ENCODE data around the gene EHMT1.

DNA sequence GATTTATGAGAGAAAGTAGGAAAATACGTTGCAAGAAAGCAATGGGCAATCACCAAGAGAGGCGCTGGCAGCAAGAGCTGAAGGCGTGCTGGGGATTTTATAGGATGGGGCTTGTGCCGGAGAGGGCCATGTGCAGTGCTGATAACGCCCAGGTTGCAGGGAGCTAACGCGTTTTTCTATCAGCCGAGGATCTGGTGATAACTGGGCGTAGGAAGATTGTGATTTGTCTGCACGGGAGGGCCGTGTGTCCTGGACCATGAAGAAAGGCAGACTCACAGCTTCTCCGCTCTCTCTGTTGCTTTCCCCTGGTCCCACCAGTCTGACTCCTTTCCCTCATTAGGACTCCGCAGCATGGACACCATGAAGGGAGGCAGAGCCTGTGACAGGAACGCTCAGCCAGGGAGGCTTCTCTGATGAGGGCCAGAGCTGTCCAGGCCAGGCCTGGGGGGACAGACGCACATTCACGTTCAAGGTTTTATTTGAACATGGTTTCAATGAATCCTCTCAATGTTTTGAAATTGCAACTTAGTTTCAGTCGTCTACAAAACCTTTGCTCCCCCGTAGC lies 246.9 kb downstream of the EHMT1 start:
- TF ChIP-seq, protein P1, sequence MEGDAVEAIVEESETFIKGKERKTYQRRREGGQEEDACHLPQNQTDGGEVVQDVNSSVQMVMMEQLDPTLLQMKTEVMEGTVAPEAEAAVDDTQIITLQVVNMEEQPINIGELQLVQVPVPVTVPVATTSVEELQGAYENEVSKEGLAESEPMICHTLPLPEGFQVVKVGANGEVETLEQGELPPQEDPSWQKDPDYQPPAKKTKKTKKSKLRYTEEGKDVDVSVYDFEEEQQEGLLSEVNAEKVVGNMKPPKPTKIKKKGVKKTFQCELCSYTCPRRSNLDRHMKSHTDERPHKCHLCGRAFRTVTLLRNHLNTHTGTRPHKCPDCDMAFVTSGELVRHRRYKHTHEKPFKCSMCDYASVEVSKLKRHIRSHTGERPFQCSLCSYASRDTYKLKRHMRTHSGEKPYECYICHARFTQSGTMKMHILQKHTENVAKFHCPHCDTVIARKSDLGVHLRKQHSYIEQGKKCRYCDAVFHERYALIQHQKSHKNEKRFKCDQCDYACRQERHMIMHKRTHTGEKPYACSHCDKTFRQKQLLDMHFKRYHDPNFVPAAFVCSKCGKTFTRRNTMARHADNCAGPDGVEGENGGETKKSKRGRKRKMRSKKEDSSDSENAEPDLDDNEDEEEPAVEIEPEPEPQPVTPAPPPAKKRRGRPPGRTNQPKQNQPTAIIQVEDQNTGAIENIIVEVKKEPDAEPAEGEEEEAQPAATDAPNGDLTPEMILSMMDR (conservative IDR thresholded peaks at IDR 0.05; ENCODE audit: low read length) = no peak
- TF ChIP-seq EZH2phosphoT487 (IDR thresholded peaks at IDR 0.05; ENCODE audit: borderline replicate concordance, low read depth, low read length) = no peak
